Parathyroid adenoma (tissue), 2 donors: ENCODE data around the gene IL4.

Experiments
- H2AFZ ChIP-seq: fragments of 300-600 bp; sonication (generic); one replicate; pipeline ENCODE4 v1.7.0; 2017; ENCODE audit warnings: antibody characterized with exemption, mild to moderate bottlenecking
- H3K27ac ChIP-seq: fragments of 300-600 bp; sonication (generic); one replicate; pipeline ENCODE4 v1.7.0; 2017
- H3K27me3 ChIP-seq: fragments of 300-600 bp; sonication (generic); one replicate; pipeline ENCODE4 v1.7.0; 2017; ENCODE audit warnings: low read length; ENCODE audit not compliant: control insufficient read depth, insufficient read depth
- H3K36me3 ChIP-seq: fragments of 300-600 bp; sonication (generic); one replicate; pipeline ENCODE4 v1.7.0; 2017; ENCODE audit warnings: low read length; ENCODE audit not compliant: control insufficient read depth, insufficient read depth
- H3K4me1 ChIP-seq: fragments of 300-600 bp; sonication (generic); one replicate; pipeline ENCODE4 v1.7.0; 2017; ENCODE audit warnings: control low read depth
- H3K4me2 ChIP-seq: fragments of 300-600 bp; sonication (generic); one replicate; pipeline ENCODE4 v1.7.0; 2017; ENCODE audit warnings: low read length
- H3K4me3 ChIP-seq: fragments of 300-600 bp; sonication (generic); one replicate; pipeline ENCODE4 v1.7.0; 2017; ENCODE audit warnings: low read depth, low read length
- H3K79me2 ChIP-seq: fragments of 300-600 bp; sonication (generic); one replicate; pipeline ENCODE4 v1.7.0; 2017; ENCODE audit warnings: control low read depth
- H3K9ac ChIP-seq: fragments of 300-600 bp; sonication (generic); one replicate; pipeline ENCODE4 v1.7.0; 2017; ENCODE audit warnings: mild to moderate bottlenecking
- H3K9me3 ChIP-seq: fragments of 300-600 bp; sonication (generic); one replicate; pipeline ENCODE4 v1.7.0; 2017; ENCODE audit warnings: low read length; ENCODE audit not compliant: control insufficient read depth
- TF ChIP-seq, protein P1 (sequence below): fragments of 300-600 bp; sonication (generic); IDR thresholded peaks from one replicate; pipeline ENCODE4 v1.7.0; 2017; ENCODE audit warnings: antibody characterized with exemption, mild to moderate bottlenecking
- donor health status: primary hyperparathyroidism.

Gene IL4

GRCh38 chr5:132692632-132692967, 18.8 kb downstream of the IL4 start:
- TF ChIP-seq, protein P1, sequence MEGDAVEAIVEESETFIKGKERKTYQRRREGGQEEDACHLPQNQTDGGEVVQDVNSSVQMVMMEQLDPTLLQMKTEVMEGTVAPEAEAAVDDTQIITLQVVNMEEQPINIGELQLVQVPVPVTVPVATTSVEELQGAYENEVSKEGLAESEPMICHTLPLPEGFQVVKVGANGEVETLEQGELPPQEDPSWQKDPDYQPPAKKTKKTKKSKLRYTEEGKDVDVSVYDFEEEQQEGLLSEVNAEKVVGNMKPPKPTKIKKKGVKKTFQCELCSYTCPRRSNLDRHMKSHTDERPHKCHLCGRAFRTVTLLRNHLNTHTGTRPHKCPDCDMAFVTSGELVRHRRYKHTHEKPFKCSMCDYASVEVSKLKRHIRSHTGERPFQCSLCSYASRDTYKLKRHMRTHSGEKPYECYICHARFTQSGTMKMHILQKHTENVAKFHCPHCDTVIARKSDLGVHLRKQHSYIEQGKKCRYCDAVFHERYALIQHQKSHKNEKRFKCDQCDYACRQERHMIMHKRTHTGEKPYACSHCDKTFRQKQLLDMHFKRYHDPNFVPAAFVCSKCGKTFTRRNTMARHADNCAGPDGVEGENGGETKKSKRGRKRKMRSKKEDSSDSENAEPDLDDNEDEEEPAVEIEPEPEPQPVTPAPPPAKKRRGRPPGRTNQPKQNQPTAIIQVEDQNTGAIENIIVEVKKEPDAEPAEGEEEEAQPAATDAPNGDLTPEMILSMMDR, result no peak
- H3K4me3 ChIP-seq, result no peak overlapping the region
- no peak overlapping the region for H2AFZ ChIP-seq
- no peaks in the 10 kb centered on the region for H3K9me3 ChIP-seq
- H3K4me2 ChIP-seq, result no peak overlapping the region
- no peaks in the 10 kb centered on the region for H3K36me3 ChIP-seq
- H3K27ac ChIP-seq, result no peak overlapping the region
- H3K4me1 ChIP-seq, result no peaks in the 10 kb centered on the region
- H3K9ac ChIP-seq, result no peak overlapping the region
- H3K79me2 ChIP-seq, result no peaks in the 10 kb centered on the region
- no peaks in the 10 kb centered on the region for H3K27me3 ChIP-seq

DNA sequence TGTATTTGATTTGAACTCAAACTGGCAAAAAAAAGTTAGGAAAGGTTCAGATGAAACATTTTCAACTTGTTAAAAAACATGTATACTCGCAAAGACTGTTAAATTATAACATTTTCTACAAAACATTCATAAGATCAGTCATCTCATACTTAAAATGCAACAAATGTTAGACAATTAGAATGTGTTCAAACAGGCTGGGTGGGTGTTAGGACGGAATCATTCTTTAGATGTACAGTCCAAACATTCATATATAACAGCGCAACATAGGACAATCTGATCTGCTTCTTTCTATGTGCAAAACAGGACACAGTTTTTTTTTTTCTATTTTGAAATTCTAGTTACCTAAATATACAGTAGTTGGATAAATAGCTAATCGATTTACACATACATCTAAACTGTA, 22.2 kb downstream of the IL4 start:
- Histone ChIP-seq H3K79me2 (no peaks in the 10 kb centered on the region), H3K4me2 (no peak overlapping the region), H3K27ac (no peak overlapping the region), H3K27me3 (no peaks in the 10 kb centered on the region), H3K36me3 (no peaks in the 10 kb centered on the region), H3K9me3 (no peaks in the 10 kb centered on the region), H2AFZ (no peak overlapping the region), H3K9ac (no peak overlapping the region), H3K4me3 (no peak overlapping the region), H3K4me1 (no peaks in the 10 kb centered on the region)
- TF ChIP-seq, protein P1, result no peak

- H3K9me3 ChIP-seq, result no peaks in the 10 kb centered on the region
- no peak overlapping the region for H3K4me3 ChIP-seq
- no peak overlapping the region for H3K4me2 ChIP-seq
- TF ChIP-seq, protein P1, result no peak
- H2AFZ ChIP-seq, result no peak overlapping the region
- no peak overlapping the region for H3K9ac ChIP-seq
- H3K27me3 ChIP-seq, result no peaks in the 10 kb centered on the region
- H3K79me2 ChIP-seq, result no peaks in the 10 kb centered on the region
- H3K36me3 ChIP-seq, result no peaks in the 10 kb centered on the region
- no peaks in the 10 kb centered on the region for H3K4me1 ChIP-seq
- H3K27ac ChIP-seq, result no peak overlapping the region
Measured at GRCh38 chr5:132704875-132705274, 31.1 kb downstream of the IL4 start.

DNA sequence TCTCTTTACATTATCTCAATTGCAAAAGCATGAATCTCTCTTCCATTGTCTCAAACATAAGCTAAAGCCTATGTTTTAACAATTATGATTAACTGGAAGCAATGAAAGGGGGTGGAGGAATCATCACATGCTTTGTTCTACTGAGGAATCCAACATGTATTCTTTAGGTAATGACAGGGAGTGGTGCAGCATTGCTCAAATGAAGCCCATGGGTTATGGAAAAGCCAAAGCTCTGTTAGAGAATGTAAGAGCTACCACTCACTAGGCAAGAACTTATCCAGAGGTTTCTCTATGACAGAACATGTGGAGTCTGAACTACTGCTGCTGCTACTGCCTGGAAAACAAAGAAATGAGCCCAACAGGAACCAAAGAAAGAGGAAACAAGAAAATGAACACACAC, 34.9 kb downstream of the IL4 start:
- Histone ChIP-seq H3K4me1 (no peaks in the 10 kb centered on the region), H3K4me2 (no peak overlapping the region), H3K4me3 (no peak overlapping the region), H2AFZ (no peak overlapping the region), H3K9ac (no peak overlapping the region), H3K79me2 (no peaks in the 10 kb centered on the region), H3K36me3 (no peaks in the 10 kb centered on the region), H3K27me3 (no peaks in the 10 kb centered on the region), H3K27ac (no peak overlapping the region), H3K9me3 (no peaks in the 10 kb centered on the region)
- TF ChIP-seq, protein P1, result no peak

- Histone ChIP-seq H3K4me3 (no peak overlapping the region), H3K27me3 (no peaks in the 10 kb centered on the region), H3K36me3 (no peaks in the 10 kb centered on the region), H3K9ac (no peak overlapping the region), H3K4me1 (no peaks in the 10 kb centered on the region), H3K4me2 (no peak overlapping the region), H3K79me2 (no peaks in the 10 kb centered on the region), H3K27ac (no peak overlapping the region), H3K9me3 (no peaks in the 10 kb centered on the region), H2AFZ (no peak overlapping the region)
- TF ChIP-seq, protein P1, result peak; percentile 19
Measured at GRCh38 chr5:132714456-132715307, 40.9 kb downstream of the IL4 start.
